Erythroblast (primary cell): ENCODE results near the gene PTPN9.
"Not testable (repeated sequence)": the region's sequence is repeated elsewhere in the genome, so short reads cannot be mapped to it uniquely, and the experiment has no call there.

Experiments
- DNase-seq, 2 experiments: peaks; one replicate each; lab custom pipeline; 2025; lab: John Stamatoyannopoulos, UW
- GATA1 ChIP-seq: IDR thresholded peaks from 2 replicates; pipeline ENCODE4 v1.6.1; 2011; ENCODE audit warnings: low read depth, mild to moderate bottlenecking, control low read depth, low read length, moderate library complexity
- POLR2A ChIP-seq: IDR thresholded peaks from 2 replicates; pipeline ENCODE4 v1.6.1; 2011; ENCODE audit warnings: mild to moderate bottlenecking, low read length

The PTPN9 gene

GRCh38 chr15:75450307-75451201 lies 128.6 kb downstream of the PTPN9 start:
- peak; percentile 97 to 99 for DNase-seq
- TF ChIP-seq GATA1 (no peak), POLR2A (no peak)

- DNase-seq = no peak
- TF ChIP-seq POLR2A = no peak
- no peak for TF ChIP-seq GATA1
Observed at GRCh38 chr15:75449585-75450306, 129.4 kb downstream of the PTPN9 start.

- DNase-seq = not testable (repeated sequence)
Observed at GRCh38 chr15:75448171-75448570, 130.9 kb downstream of the PTPN9 start.

- TF ChIP-seq GATA1 = no peak
- TF ChIP-seq POLR2A = no peak
- DNase-seq = no peak
Observed at GRCh38 chr15:75446151-75446550, 133.0 kb downstream of the PTPN9 start.

GRCh38 chr15:75445324-75445723 lies 133.8 kb downstream of the PTPN9 start:
- DNase-seq = not testable (repeated sequence)

- peak; percentile 37 to 69 for DNase-seq
Observed at GRCh38 chr15:75443972-75444453, 135.1 kb downstream of the PTPN9 start.

GRCh38 chr15:75437721-75438120 lies 141.4 kb downstream of the PTPN9 start:
- DNase-seq = no peak
- no peak for TF ChIP-seq POLR2A
- no peak for TF ChIP-seq GATA1

GRCh38 chr15:75436881-75437280 lies 142.2 kb downstream of the PTPN9 start:
- no peak for DNase-seq
- TF ChIP-seq POLR2A (no peak), GATA1 (no peak)

GRCh38 chr15:75431682-75432081 lies 147.4 kb downstream of the PTPN9 start:
- no peak for DNase-seq

GRCh38 chr15:75431270-75431669 lies 147.8 kb downstream of the PTPN9 start:
- no peak for DNase-seq
- TF ChIP-seq POLR2A = no peak
- TF ChIP-seq GATA1 = no peak

More at GRCh38 chr15:75431682-75432081, 147.4 kb downstream of the PTPN9 start:
- no peak for TF ChIP-seq GATA1
- no peak for TF ChIP-seq POLR2A

- TF ChIP-seq GATA1 (no peak), POLR2A (no peak)
- no peak for DNase-seq
Observed at GRCh38 chr15:75430259-75430658, 148.9 kb downstream of the PTPN9 start.

GRCh38 chr15:75428152-75428551 lies 151.0 kb downstream of the PTPN9 start:
- DNase-seq = no peak
- TF ChIP-seq GATA1 (no peak), POLR2A (no peak)

GRCh38 chr15:75425966-75426500 lies 153.1 kb downstream of the PTPN9 start:
- TF ChIP-seq POLR2A (no peak), GATA1 (no peak)
- no peak for DNase-seq

GRCh38 chr15:75422554-75422953 lies 156.6 kb downstream of the PTPN9 start:
- no peak for DNase-seq
- TF ChIP-seq POLR2A (no peak), GATA1 (no peak)

- DNase-seq = no peak
- TF ChIP-seq POLR2A = no peak
- no peak for TF ChIP-seq GATA1
Observed at GRCh38 chr15:75420698-75421097, 158.4 kb downstream of the PTPN9 start.
